Measurements from ENCODE around the gene SMG6. TPM values are rescaled to one million over a fixed set of nuclear protein-coding genes. Genes with fewer than 3 reads are reported as not detected.

SMG6 gene
- total and polyA plus RNA-seq, 4 experiments from 2014 or later: 3.8 to 58.5 (median 30.6) TPM

DNA sequence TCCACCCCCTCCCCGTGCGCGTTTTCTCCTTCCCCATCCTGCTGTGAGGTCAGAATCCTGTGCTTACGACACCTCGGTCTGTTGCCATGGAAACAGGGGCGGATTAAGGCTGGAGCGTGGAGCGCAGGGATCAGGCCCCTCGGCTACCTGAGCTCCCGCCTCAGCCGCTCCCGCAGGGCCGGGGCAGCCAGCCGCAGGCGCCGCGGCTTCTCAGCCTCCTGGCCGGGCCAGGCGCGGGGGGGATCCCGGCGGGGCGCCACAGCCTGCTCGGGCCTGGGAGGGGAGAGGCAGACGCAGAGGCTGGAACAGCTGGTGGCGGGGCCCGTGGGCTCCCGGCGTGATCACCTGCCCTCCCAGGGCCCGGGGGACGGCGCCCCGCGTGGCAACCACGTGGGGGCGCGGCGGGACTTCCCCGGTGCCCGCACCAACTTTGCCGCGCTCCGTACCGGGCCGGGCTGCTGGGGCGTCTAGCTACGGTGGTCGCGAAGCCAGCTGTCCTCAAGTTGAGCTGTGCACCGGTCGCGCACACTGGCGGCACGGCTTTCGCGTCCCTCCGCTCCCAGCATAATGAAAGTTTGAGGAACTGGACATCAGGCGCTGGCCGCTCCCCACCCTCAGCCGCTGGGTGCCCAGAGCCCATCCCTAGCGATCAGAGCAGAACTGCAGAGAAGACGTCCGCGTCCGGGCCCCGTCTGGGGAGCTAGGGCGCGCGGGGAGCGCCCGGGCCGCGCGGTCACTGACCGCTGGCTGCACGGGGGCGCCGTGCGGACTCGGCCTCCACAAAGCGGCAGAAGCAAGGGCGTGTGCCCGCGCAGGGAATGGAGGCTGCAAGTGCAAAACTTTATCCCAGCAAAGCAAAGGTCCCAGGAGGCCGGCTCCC is 279.7 kb downstream of the SMG6 start:
- Mint-ChIP-seq H3K9me3 (peaks cover 0 to 2% (median 0%) of the 10 kb centered on the region in 8 donors), H3K27me3 (peaks cover 8 to 12% of the 10 kb centered on the region in 2 donors), H3K4me1 (peaks cover 7 to 29% (median 15%) of the 10 kb centered on the region in 4 donors), H3K36me3 (no peaks in the 10 kb centered on the region), H3K4me3 (peak overlapping the region; percentile 74 to 88 (median 80)), H3K27ac (peak overlapping the region in 1 of 7 donors; percentile 64)
- intact Hi-C loops (cut with micrococcal nuclease): loop anchor here (5.0 to 10.0 kb wide), 2 partner anchors 119 to 152 kb away; no protein-coding TSS in a partner anchor
- Histone ChIP-seq H3K27ac (ENCODE audit: low read depth, low read length) (peak overlapping the region; percentile 9), H3K4me3 (ENCODE audit: low read length in 2 of 2) (peak overlapping the region in 1 of 2 donors; percentile 57), H3K27me3 (ENCODE audit: insufficient read depth, low read length) (no peaks in the 10 kb centered on the region), H3K4me1 (ENCODE audit: insufficient read depth, low read length) (peaks cover 24% of the 10 kb centered on the region), H3K9me3 (ENCODE audit: control insufficient read depth in 1 of 2, low read length in 2 of 2) (no peaks in the 10 kb centered on the region), H3K36me3 (ENCODE audit: insufficient read depth, low read length) (no peaks in the 10 kb centered on the region)
- DNase-seq: peak; percentile 50 to 78 (median 61)
- POLR2A ChIA-PET (ENCODE audit: partially characterized antibody): interaction anchor here (0.9 to 1.8 kb wide), 7 partner anchors 9 to 488 kb away, joined by 3 to 8 read pairs (median 4); partner anchors contain the start of genes HIC1, METTL16, SGSM2 and TSR1
- CTCF ChIA-PET (ENCODE audit: partially characterized antibody): interaction anchor here (1.7 kb wide), 1 partner anchor 394 kb away, joined by 4 read pairs; no protein-coding TSS in a partner anchor

DNA sequence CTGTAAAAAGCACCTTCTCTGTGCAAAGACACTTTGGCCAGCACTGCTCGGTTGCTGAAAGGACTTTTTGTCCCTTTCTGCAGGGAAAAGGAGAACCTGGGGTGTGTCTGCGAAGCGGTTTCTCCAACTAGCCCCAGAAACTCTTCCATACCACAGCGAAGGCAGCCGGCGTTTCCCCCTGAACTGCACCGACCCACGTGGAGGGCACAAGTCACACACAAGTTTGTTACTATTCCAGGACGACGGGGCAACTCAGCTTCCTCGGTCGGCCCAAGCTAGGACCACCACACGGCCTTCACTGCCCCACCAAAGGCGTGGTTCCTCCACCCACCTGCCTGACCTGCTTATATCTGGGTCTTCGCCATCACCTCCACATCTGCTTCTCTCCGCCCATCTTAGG is 280.3 kb downstream of the SMG6 start:
- intact Hi-C loops (cut with micrococcal nuclease): loop anchor here (5.0 to 10.0 kb wide), 2 partner anchors 118 to 151 kb away; no protein-coding TSS in a partner anchor
- peaks cover 7 to 29% (median 15%) of the 10 kb centered on the region in 4 donors for H3K4me1 Mint-ChIP-seq
- POLR2A ChIA-PET (ENCODE audit: partially characterized antibody): interaction anchor here (0.7 to 1.4 kb wide), 3 partner anchors 19 to 306 kb away, joined by 3 to 5 read pairs (median 3); partner anchors contain the start of gene OVCA2

DNA sequence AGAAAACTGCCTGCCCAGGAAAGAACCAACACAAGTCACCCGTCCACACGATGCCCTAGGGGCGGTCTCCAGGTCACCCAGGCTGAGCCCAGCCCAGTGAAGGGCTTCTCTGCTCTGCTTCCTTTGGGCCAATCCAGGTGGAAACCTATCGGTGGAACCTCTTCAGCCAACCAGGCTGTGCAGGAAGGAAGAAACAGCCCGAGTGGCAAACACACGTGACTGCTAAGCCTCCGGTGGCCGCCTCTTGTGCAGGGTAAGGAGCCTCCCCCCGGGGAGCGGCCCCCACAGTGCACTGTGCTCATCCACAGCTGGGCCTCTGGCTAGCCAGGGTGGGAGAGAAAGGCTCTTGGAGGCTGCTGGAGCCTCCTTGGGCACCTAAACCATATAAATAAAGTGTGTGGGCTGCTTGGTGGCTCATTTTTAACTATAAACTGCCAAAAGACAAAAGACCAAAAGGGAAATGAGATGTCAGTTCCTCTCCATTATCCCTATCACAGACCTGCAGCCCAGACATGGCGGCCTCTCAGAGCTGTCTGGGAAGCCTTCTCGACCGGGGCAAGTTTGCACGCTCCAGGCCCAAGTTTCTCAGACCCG is 280.8 kb downstream of the SMG6 start:
- H3K36me3 ChIP-seq (ENCODE audit: insufficient read depth, low read length): no peaks in the 10 kb centered on the region
- Mint-ChIP-seq H3K4me3 (peak overlapping the region; percentile 20 to 74 (median 60)), H3K4me1 (peaks cover 7 to 29% (median 15%) of the 10 kb centered on the region in 4 donors), H3K9me3 (peaks cover 0 to 2% (median 0%) of the 10 kb centered on the region in 8 donors), H3K36me3 (no peaks in the 10 kb centered on the region), H3K27ac (peak overlapping the region in 4 of 7 donors; percentile 23 to 73 (median 63)), H3K27me3 (peaks cover 8 to 12% of the 10 kb centered on the region in 2 donors)
- ChIA-PET POLR2A (ENCODE audit: partially characterized antibody) (interaction anchor here (0.7 to 1.4 kb wide), 2 partner anchors 19 to 305 kb away, joined by 3 to 5 read pairs; partner anchors contain the start of gene OVCA2), CTCF (ENCODE audit: partially characterized antibody) (no interaction called here)
- no peak overlapping the region for H3K4me3 ChIP-seq (ENCODE audit: low read length in 2 of 2)
- no peak overlapping the region for H3K27ac ChIP-seq (ENCODE audit: low read depth, low read length)
- no peak for DNase-seq
- no peaks in the 10 kb centered on the region for H3K27me3 ChIP-seq (ENCODE audit: insufficient read depth, low read length)
- no peaks in the 10 kb centered on the region for H3K9me3 ChIP-seq (ENCODE audit: control insufficient read depth in 1 of 2, low read length in 2 of 2)
- intact Hi-C loops (cut with micrococcal nuclease): loop anchor here (5.0 to 10.0 kb wide), 2 partner anchors 118 to 150 kb away; no protein-coding TSS in a partner anchor
- peaks cover 24% of the 10 kb centered on the region for H3K4me1 ChIP-seq (ENCODE audit: insufficient read depth, low read length)

More for the DNA sequence above, 280.3 kb downstream of the SMG6 start:
- H3K27ac Mint-ChIP-seq: peak overlapping the region in 4 of 7 donors; percentile 51 to 88 (median 67)
- no peaks in the 10 kb centered on the region for H3K36me3 Mint-ChIP-seq
- DNase-seq: no peak
- Histone ChIP-seq H3K27ac (ENCODE audit: low read depth, low read length) (no peak overlapping the region), H3K36me3 (ENCODE audit: insufficient read depth, low read length) (no peaks in the 10 kb centered on the region), H3K4me1 (ENCODE audit: insufficient read depth, low read length) (peaks cover 24% of the 10 kb centered on the region), H3K9me3 (ENCODE audit: control insufficient read depth in 1 of 2, low read length in 2 of 2) (no peaks in the 10 kb centered on the region), H3K27me3 (ENCODE audit: insufficient read depth, low read length) (no peaks in the 10 kb centered on the region), H3K4me3 (ENCODE audit: low read length in 2 of 2) (no peak overlapping the region)
- H3K4me3 Mint-ChIP-seq: peak overlapping the region in 7 of 8 donors; percentile 49 to 80 (median 69)
- H3K9me3 Mint-ChIP-seq: peaks cover 0 to 2% (median 0%) of the 10 kb centered on the region in 8 donors
- CTCF ChIA-PET (ENCODE audit: partially characterized antibody): no interaction called here
- peaks cover 8 to 12% of the 10 kb centered on the region in 2 donors for H3K27me3 Mint-ChIP-seq

DNA sequence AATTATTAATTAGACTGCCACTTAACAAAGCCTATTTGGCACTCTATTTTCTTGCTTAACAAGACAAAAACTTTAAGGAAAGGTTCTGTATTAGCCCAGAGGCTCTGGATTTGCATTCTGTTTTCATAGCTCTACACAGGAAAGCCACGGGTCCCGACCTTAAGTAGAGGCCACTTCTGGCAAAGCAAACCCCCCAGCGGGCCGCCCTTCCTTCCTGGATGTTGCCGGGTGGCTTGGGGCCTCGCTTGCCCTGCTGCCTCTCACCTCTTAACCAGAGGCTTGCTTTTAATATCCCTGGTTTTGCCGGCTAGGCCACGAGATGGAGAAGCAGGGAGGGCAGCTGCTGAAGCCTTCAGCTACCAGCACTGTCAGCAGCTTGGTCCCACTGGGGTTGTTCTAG is 282.9 kb downstream of the SMG6 start:
- Mint-ChIP-seq H3K4me1 (peaks cover 3 to 22% (median 9%) of the 10 kb centered on the region in 4 donors), H3K9me3 (peaks cover 0 to 2% (median 0%) of the 10 kb centered on the region in 8 donors), H3K27me3 (peaks cover 2 to 3% of the 10 kb centered on the region in 2 donors), H3K36me3 (no peaks in the 10 kb centered on the region), H3K4me3 (no peak overlapping the region), H3K27ac (peak overlapping the region in 1 of 7 donors; percentile 8)
- H3K4me3 ChIP-seq (ENCODE audit: low read length in 2 of 2): no peak overlapping the region
- no peaks in the 10 kb centered on the region for H3K9me3 ChIP-seq (ENCODE audit: control insufficient read depth in 1 of 2, low read length in 2 of 2)
- H3K4me1 ChIP-seq (ENCODE audit: insufficient read depth, low read length): peaks cover 19% of the 10 kb centered on the region
- DNase-seq: no peak
- H3K27me3 ChIP-seq (ENCODE audit: insufficient read depth, low read length): no peaks in the 10 kb centered on the region
- ChIA-PET POLR2A (ENCODE audit: partially characterized antibody) (no interaction called here), CTCF (ENCODE audit: partially characterized antibody) (no interaction called here)
- intact Hi-C loops (cut with micrococcal nuclease): loop anchor here (5.0 to 10.0 kb wide), 2 partner anchors 116 to 148 kb away; no protein-coding TSS in a partner anchor
- no peak overlapping the region for H3K27ac ChIP-seq (ENCODE audit: low read depth, low read length)
- H3K36me3 ChIP-seq (ENCODE audit: insufficient read depth, low read length): no peaks in the 10 kb centered on the region

DNA sequence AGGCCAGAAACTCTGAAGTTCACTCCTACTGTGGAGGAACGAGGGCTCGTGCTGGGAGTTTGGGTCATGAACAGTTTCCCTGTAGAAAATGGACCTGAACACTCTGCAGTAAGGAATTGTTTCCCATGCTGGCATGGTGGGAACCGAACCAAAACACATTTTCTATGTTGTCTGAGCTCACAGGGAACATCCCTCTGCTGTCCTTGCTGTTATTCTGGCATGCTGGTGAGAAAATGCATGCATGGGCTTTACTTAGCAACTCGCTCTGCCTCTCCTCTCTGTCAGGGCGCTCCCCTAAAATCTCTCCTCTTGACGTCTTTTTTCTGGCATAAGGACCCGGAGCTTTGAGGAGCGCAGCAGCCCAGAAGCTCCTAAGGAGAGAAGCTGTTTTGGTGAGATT is 283.9 kb downstream of the SMG6 start:
- ChIA-PET CTCF (ENCODE audit: partially characterized antibody) (no interaction called here), POLR2A (ENCODE audit: partially characterized antibody) (no interaction called here)
- Mint-ChIP-seq H3K4me1 (peaks cover 2 to 16% (median 5%) of the 10 kb centered on the region in 4 donors), H3K27me3 (peaks cover 0 to 5% of the 10 kb centered on the region in 2 donors), H3K36me3 (no peaks in the 10 kb centered on the region), H3K4me3 (no peak overlapping the region), H3K9me3 (peaks cover 0 to 2% (median 0%) of the 10 kb centered on the region in 8 donors), H3K27ac (no peak overlapping the region)
- intact Hi-C loops (cut with micrococcal nuclease): loop anchor here (5.0 to 10.0 kb wide), 2 partner anchors 115 to 147 kb away; no protein-coding TSS in a partner anchor
- H3K36me3 ChIP-seq (ENCODE audit: insufficient read depth, low read length): no peaks in the 10 kb centered on the region
- no peaks in the 10 kb centered on the region for H3K27me3 ChIP-seq (ENCODE audit: insufficient read depth, low read length)
- DNase-seq: no peak
- H3K4me1 ChIP-seq (ENCODE audit: insufficient read depth, low read length): peaks cover 17% of the 10 kb centered on the region
- H3K27ac ChIP-seq (ENCODE audit: low read depth, low read length): no peak overlapping the region
- H3K4me3 ChIP-seq (ENCODE audit: low read length in 2 of 2): no peak overlapping the region
- H3K9me3 ChIP-seq (ENCODE audit: control insufficient read depth in 1 of 2, low read length in 2 of 2): no peaks in the 10 kb centered on the region

DNA sequence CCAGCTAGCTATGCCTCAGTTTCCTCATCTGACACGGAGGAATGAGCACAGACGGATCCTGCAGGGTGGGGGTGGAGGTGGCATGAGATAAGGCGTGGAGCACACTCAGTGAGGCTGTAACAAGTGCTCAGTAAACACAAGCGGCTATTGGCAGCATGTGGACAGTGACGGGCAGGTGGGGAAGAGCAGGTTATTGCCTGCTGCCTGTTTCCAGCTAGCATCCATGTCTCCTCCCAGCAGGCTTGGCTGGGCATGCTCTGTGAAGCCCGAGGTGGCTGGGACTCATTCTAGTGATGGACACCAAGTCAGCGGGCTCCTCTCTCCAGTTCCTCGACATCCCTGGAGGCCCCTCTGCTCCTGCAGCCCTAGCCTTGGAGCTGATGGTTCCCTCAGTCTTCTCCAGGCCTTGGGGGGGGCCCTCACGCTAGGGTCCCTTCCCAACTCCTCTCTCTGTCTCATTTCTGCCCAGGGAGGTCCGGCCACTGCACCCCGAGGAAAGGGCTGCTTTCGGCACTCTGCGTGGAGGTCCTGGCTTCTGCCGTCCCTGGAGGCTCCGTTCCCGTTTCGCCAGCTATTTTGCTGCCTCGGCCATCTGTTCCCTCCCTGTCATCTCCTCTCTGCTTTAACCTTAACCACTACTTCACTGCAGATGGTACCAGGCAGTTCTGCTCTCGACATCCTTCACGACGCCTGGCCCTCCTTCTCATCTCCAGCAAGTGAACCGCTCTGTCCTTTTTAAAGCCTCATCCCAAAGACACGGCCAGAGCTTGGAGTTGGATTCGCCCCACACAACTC is 284.7 kb downstream of the SMG6 start:
- Mint-ChIP-seq H3K36me3 (no peaks in the 10 kb centered on the region), H3K4me1 (peaks cover 2 to 13% (median 5%) of the 10 kb centered on the region in 4 donors), H3K27ac (no peak overlapping the region), H3K4me3 (peak overlapping the region in 1 of 8 donors; percentile 32), H3K9me3 (no peaks in the 10 kb centered on the region), H3K27me3 (peaks cover 0 to 5% of the 10 kb centered on the region in 2 donors)
- peaks cover 10% of the 10 kb centered on the region for H3K4me1 ChIP-seq (ENCODE audit: insufficient read depth, low read length)
- H3K4me3 ChIP-seq (ENCODE audit: low read length in 2 of 2): no peak overlapping the region
- ChIA-PET POLR2A (ENCODE audit: partially characterized antibody) (no interaction called here), CTCF (ENCODE audit: partially characterized antibody) (no interaction called here)
- H3K27ac ChIP-seq (ENCODE audit: low read depth, low read length): no peak overlapping the region
- no peak for DNase-seq
- H3K36me3 ChIP-seq (ENCODE audit: insufficient read depth, low read length): no peaks in the 10 kb centered on the region
- H3K9me3 ChIP-seq (ENCODE audit: control insufficient read depth in 1 of 2, low read length in 2 of 2): no peaks in the 10 kb centered on the region
- intact Hi-C loops (cut with micrococcal nuclease): no loop called here
- H3K27me3 ChIP-seq (ENCODE audit: insufficient read depth, low read length): no peaks in the 10 kb centered on the region

Data from CD4-positive, alpha-beta memory T cell (primary cell).